Spinal cord (tissue), 10 donors: ENCODE results near the gene C14orf119. TPM values are rescaled to one million over a fixed set of nuclear protein-coding genes. Genes with fewer than 3 reads are reported as not detected.

Experiments used
- DNase-seq, 6 donors: peaks; one replicate each; pipeline versions ENCODE4 v3.0.0 to v3.0.0-alpha.2; 2013 to 2015; ENCODE audit warnings: low spot score in 6 of 6, low read depth in 4 of 6
- H3K27ac ChIP-seq: one replicate; pipeline ENCODE4 v1.5.1; 2013; ENCODE audit warnings: low read depth, low read length, control low read depth
- H3K27me3 ChIP-seq: one replicate; pipeline ENCODE4 v1.6.1; 2013; ENCODE audit warnings: low read length; ENCODE audit not compliant: control insufficient read depth, insufficient read depth
- H3K36me3 ChIP-seq: one replicate; pipeline ENCODE4 v1.6.1; 2013; ENCODE audit warnings: low read length; ENCODE audit not compliant: control insufficient read depth, insufficient read depth
- H3K4me1 ChIP-seq: one replicate; pipeline ENCODE4 v1.6.1; 2013; ENCODE audit warnings: low read length; ENCODE audit not compliant: control insufficient read depth, insufficient read depth
- H3K4me3 ChIP-seq: one replicate; pipeline ENCODE4 v1.5.1; 2013; ENCODE audit warnings: low read depth, low read length, control low read depth
- H3K9me3 ChIP-seq: one replicate; pipeline ENCODE4 v1.6.1; 2013; ENCODE audit warnings: low read length; ENCODE audit not compliant: control insufficient read depth, insufficient read depth
- WGBS: methylation state at CpG from one replicate; pipeline ENCODE4 v1.1.5; 2013; ENCODE audit warnings: missing lambda C conversion rate; ENCODE audit not compliant: insufficient coverage; 5-methylcytosine and 5-hydroxymethylcytosine counted together
- polyA plus RNA-seq, 2 donors: library from polyadenylated mRNA; unstranded; fragments of 120-200 nt; gene quantifications; one replicate each; pipeline ENCODE4 v1.2.1, GENCODE V29; 2013; ENCODE audit not compliant: insufficient read length in 2 of 2
- total RNA-seq, 2 donors: library from RNA; depleted of rRNA in 1 of 2; stranded (reverse); fragments of 120-200 nt in 1 of 2; fragments of >200 nt in 1 of 2; gene quantifications; one replicate each; pipeline versions ENCODE4 v1.2.3 to v1.2.4, GENCODE V29; 2013 to 2014
- donor health status: healthy.

C14orf119 gene
- total and polyA plus RNA-seq, 4 donors = 35.4 to 57.2 (median 52.9) TPM

GRCh38 chr14:23070262-23071129 lies 24.8 kb upstream of the C14orf119 start:
- Histone ChIP-seq H3K4me1 (peaks cover 27% of the 10 kb centered on the region), H3K4me3 (peak overlapping the region; percentile 92), H3K36me3 (peaks cover 49% of the 10 kb centered on the region), H3K27ac (peak overlapping the region; percentile 89), H3K9me3 (no peaks in the 10 kb centered on the region), H3K27me3 (no peaks in the 10 kb centered on the region)
- 24% methylated on average over 3 of the region's 10 CpGs for WGBS
- DNase-seq = peak in 2 of 6 donors; percentile 16 to 21

GRCh38 chr14:23071244-23071920 lies 23.9 kb upstream of the C14orf119 start:
- WGBS = 0% methylated on average over 11 of the region's 14 CpGs
- peak overlapping the region; percentile 92 for H3K4me3 ChIP-seq
- DNase-seq = peak; percentile 67 to 97 (median 77)
- H3K4me1 ChIP-seq = peaks cover 27% of the 10 kb centered on the region
- H3K9me3 ChIP-seq = no peaks in the 10 kb centered on the region
- no peaks in the 10 kb centered on the region for H3K27me3 ChIP-seq
- H3K27ac ChIP-seq = peak overlapping the region; percentile 89
- H3K36me3 ChIP-seq = peaks cover 47% of the 10 kb centered on the region

- DNase-seq = peak in 1 of 6 donors; percentile 25
These were observed 23.3 kb upstream of the C14orf119 start for GRCh38 chr14:23071921-23072539.

GRCh38 chr14:23074906-23075305 lies 20.4 kb upstream of the C14orf119 start:
- H3K27ac ChIP-seq = no peak overlapping the region
- H3K4me3 ChIP-seq = no peak overlapping the region
- no peaks in the 10 kb centered on the region for H3K27me3 ChIP-seq
- no peaks in the 10 kb centered on the region for H3K9me3 ChIP-seq
- peaks cover 44% of the 10 kb centered on the region for H3K36me3 ChIP-seq
- peaks cover 14% of the 10 kb centered on the region for H3K4me1 ChIP-seq
- DNase-seq = no peak
- no CpG with 5 or more reads among the region's 1 CpG for WGBS

More at GRCh38 chr14:23071921-23072539, 23.3 kb upstream of the C14orf119 start:
- 54% methylated on average over 3 of the region's 5 CpGs for WGBS
- peak overlapping the region; percentile 89 for H3K27ac ChIP-seq
- H3K9me3 ChIP-seq = no peaks in the 10 kb centered on the region
- no peaks in the 10 kb centered on the region for H3K27me3 ChIP-seq
- H3K4me3 ChIP-seq = peak overlapping the region; percentile 92
- peaks cover 27% of the 10 kb centered on the region for H3K4me1 ChIP-seq
- peaks cover 41% of the 10 kb centered on the region for H3K36me3 ChIP-seq

- DNase-seq = peak in 2 of 6 donors; percentile 53 to 67
- Histone ChIP-seq H3K27me3 (no peaks in the 10 kb centered on the region), H3K4me1 (peaks cover 5% of the 10 kb centered on the region), H3K27ac (no peak overlapping the region), H3K36me3 (peaks cover 55% of the 10 kb centered on the region), H3K9me3 (no peaks in the 10 kb centered on the region), H3K4me3 (no peak overlapping the region)
- WGBS = 100% methylated on average over 1 of the region's 5 CpGs
These were observed 18.4 kb upstream of the C14orf119 start for GRCh38 chr14:23076785-23077408.

GRCh38 chr14:23077962-23078361 lies 17.3 kb upstream of the C14orf119 start:
- Histone ChIP-seq H3K9me3 (no peaks in the 10 kb centered on the region), H3K27ac (no peak overlapping the region), H3K4me1 (no peaks in the 10 kb centered on the region), H3K27me3 (no peaks in the 10 kb centered on the region), H3K36me3 (peaks cover 60% of the 10 kb centered on the region), H3K4me3 (no peak overlapping the region)
- DNase-seq = no peak
- 80% methylated on average over 1 of the region's 5 CpGs for WGBS

- WGBS = 76% methylated on average over 2 of the region's 2 CpGs
- Histone ChIP-seq H3K36me3 (peaks cover 61% of the 10 kb centered on the region), H3K27me3 (no peaks in the 10 kb centered on the region), H3K4me1 (no peaks in the 10 kb centered on the region), H3K27ac (no peak overlapping the region), H3K4me3 (no peak overlapping the region), H3K9me3 (no peaks in the 10 kb centered on the region)
- no peak for DNase-seq
These were observed 16.6 kb upstream of the C14orf119 start for GRCh38 chr14:23078692-23079116.

- H3K4me3 ChIP-seq = no peak overlapping the region
- no peak overlapping the region for H3K27ac ChIP-seq
- no peaks in the 10 kb centered on the region for H3K4me1 ChIP-seq
- DNase-seq = no peak
- H3K27me3 ChIP-seq = no peaks in the 10 kb centered on the region
- H3K9me3 ChIP-seq = no peaks in the 10 kb centered on the region
- 94% methylated on average over 2 of the region's 2 CpGs for WGBS
- peaks cover 61% of the 10 kb centered on the region for H3K36me3 ChIP-seq
These were observed 15.6 kb upstream of the C14orf119 start for GRCh38 chr14:23079716-23080115.

- no CpG with 5 or more reads among the region's 1 CpG for WGBS
- Histone ChIP-seq H3K4me1 (no peaks in the 10 kb centered on the region), H3K4me3 (no peak overlapping the region), H3K27ac (no peak overlapping the region), H3K27me3 (no peaks in the 10 kb centered on the region), H3K36me3 (peaks cover 63% of the 10 kb centered on the region), H3K9me3 (no peaks in the 10 kb centered on the region)
- no peak for DNase-seq
These were observed 14.8 kb upstream of the C14orf119 start for GRCh38 chr14:23080474-23080873.
